ENCODE results near the gene CAPN2.

DNA sequence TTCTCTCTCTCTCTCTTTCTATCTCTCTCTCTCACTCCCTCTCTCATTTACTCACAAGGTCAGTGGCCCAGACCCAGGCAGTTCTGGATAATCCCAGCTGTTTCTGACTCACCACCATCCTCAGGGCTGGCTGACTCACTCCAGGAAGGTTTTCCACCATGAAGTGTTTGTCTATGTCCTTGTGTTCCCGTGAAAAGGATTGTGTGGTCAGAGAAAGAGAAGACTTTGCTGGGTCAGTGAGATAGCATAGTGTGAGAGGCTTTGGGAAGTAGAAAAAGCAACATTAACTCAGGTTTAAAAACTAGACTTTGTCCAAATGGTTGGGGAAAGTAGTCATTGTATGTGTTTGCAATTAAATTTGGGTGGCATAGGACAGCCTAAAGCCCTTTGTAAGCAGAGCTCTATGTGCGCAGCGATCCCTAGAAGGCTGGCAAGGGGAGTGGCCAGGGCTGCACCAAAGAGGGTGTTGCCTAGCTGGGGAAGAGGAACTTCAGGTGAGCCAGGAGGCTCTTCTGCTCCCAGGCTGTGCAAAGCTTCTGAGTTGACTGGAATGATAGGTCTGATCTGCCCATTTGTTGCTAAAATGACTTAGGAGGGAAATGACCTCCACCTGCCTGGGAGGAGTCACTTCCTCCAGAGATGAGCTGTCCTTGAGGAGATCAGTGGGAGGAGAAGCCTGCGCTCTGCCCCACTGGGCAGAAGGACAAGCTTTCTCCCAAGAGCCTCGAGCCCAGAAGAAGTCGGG lies 4.9 kb upstream of the CAPN2 start:
- TF ChIP-seq, protein P1, sequence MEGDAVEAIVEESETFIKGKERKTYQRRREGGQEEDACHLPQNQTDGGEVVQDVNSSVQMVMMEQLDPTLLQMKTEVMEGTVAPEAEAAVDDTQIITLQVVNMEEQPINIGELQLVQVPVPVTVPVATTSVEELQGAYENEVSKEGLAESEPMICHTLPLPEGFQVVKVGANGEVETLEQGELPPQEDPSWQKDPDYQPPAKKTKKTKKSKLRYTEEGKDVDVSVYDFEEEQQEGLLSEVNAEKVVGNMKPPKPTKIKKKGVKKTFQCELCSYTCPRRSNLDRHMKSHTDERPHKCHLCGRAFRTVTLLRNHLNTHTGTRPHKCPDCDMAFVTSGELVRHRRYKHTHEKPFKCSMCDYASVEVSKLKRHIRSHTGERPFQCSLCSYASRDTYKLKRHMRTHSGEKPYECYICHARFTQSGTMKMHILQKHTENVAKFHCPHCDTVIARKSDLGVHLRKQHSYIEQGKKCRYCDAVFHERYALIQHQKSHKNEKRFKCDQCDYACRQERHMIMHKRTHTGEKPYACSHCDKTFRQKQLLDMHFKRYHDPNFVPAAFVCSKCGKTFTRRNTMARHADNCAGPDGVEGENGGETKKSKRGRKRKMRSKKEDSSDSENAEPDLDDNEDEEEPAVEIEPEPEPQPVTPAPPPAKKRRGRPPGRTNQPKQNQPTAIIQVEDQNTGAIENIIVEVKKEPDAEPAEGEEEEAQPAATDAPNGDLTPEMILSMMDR (conservative IDR thresholded peaks at IDR 0.05; ENCODE audit: low read depth, low read length) = no peak
- TF ChIP-seq EZH2 (IDR thresholded peaks at IDR 0.05; ENCODE audit: low read length, unreplicated experiment) (no peak), EZH2phosphoT487 (IDR thresholded peaks at IDR 0.05; ENCODE audit: borderline replicate concordance, low read length) (no peak)
